DOHH2 (cell line): Measurements from ENCODE around the gene KANTR.
A peak's percentile ranks its signal among the peaks of the same experiment; 100 is the strongest.

Experiments used
- H3F3A ChIP-seq: fragments of 200-600 bp; sonication (generic), shearing (Covaris generic); 2 replicates; pipeline ENCODE4 v1.6.0; 2016; ENCODE audit warnings: antibody characterized with exemption, mild to moderate bottlenecking; ENCODE audit not compliant: control insufficient read depth, insufficient read depth
- H3K27ac ChIP-seq: fragments of 200-600 bp; sonication (generic); 2 replicates; pipeline ENCODE4 v1.5.1; 2014; ENCODE audit warnings: low read depth, mild to moderate bottlenecking, low read length, moderate library complexity
- H3K27me3 ChIP-seq: fragments of 200-600 bp; sonication (generic); 2 replicates; pipeline ENCODE4 v1.6.1; 2014; ENCODE audit warnings: mild to moderate bottlenecking, low read length, mixed read lengths; ENCODE audit not compliant: control insufficient read depth
- H3K36me3 ChIP-seq: fragments of 200-600 bp; sonication (generic); 2 replicates; pipeline ENCODE4 v1.6.1; 2014; ENCODE audit warnings: mild to moderate bottlenecking, low read length, moderate library complexity, mixed read lengths; ENCODE audit not compliant: control insufficient read depth
- H3K4me1 ChIP-seq: fragments of 200-600 bp; sonication (generic); 2 replicates; pipeline ENCODE4 v1.6.1; 2014; ENCODE audit warnings: mild to moderate bottlenecking, low read length, mixed read lengths; ENCODE audit not compliant: control insufficient read depth
- H3K4me2 ChIP-seq: fragments of 200-600 bp; sonication (generic); 2 replicates; pipeline ENCODE4 v1.6.0; 2014; ENCODE audit warnings: mild to moderate bottlenecking, low read length, moderate library complexity
- H3K4me3 ChIP-seq: fragments of 200-600 bp; sonication (generic); 2 replicates; pipeline ENCODE4 v1.5.1; 2014; ENCODE audit warnings: mild to moderate bottlenecking, low read length, mixed read lengths
- H3K79me2 ChIP-seq: fragments of 200-600 bp; sonication (generic); 2 replicates; pipeline ENCODE4 v1.6.1; 2014; ENCODE audit warnings: mild to moderate bottlenecking, low read length, mixed read lengths; ENCODE audit not compliant: control insufficient read depth
- H3K9me2 ChIP-seq: fragments of 200-600 bp; sonication (generic); replicated peaks from 2 replicates; pipeline ENCODE4 v1.6.1; 2014; ENCODE audit warnings: mild to moderate bottlenecking, low read length, mixed read lengths; ENCODE audit not compliant: control insufficient read depth
- H3K9me3 ChIP-seq: fragments of 200-600 bp; sonication (generic); 2 replicates; pipeline ENCODE4 v1.6.1; 2014; ENCODE audit warnings: antibody characterized with exemption, low read length, mixed read lengths; ENCODE audit not compliant: control insufficient read depth, insufficient read depth
- H4K20me1 ChIP-seq: fragments of 200-600 bp; sonication (generic); 2 replicates; pipeline ENCODE4 v1.6.0; 2014; ENCODE audit warnings: low read depth, mild to moderate bottlenecking, antibody characterized with exemption, low read length, moderate library complexity; ENCODE audit not compliant: control insufficient read depth, insufficient read depth
- CTCF ChIP-seq: fragments of 200-600 bp; sonication (generic); IDR thresholded peaks from one replicate; pipeline ENCODE4 v1.5.1; 2014; ENCODE audit warnings: antibody characterized with exemption, mild to moderate bottlenecking, low read depth, low read length; ENCODE audit not compliant: poor library complexity, severe bottlenecking
- EZH2phosphoT487 ChIP-seq: fragments of 200-600 bp; sonication (generic); IDR thresholded peaks from 2 replicates; pipeline ENCODE4 v1.6.1; 2017; ENCODE audit warnings: borderline replicate concordance, mild to moderate bottlenecking, antibody characterized with exemption, low read length, moderate library complexity, mixed read lengths

The KANTR gene

GRCh38 chrX:53093748-53094581 lies at the start of gene KANTR:
Gene KANTR (plus strand): TSS chrX:53094142. CDS start chrX:53124273, 30,131 bp downstream.
- peak within 1 kb of the TSS; percentile 94 for H3K4me2 ChIP-seq
- peaks cover 16% of the 10 kb centered on the region for H3K79me2 ChIP-seq
- no peaks in the 10 kb centered on the region for H3K27me3 ChIP-seq
- no peaks in the 10 kb centered on the region for H3K9me2 ChIP-seq
- no peak for TF ChIP-seq CTCF
- TF ChIP-seq EZH2phosphoT487 = no peak
- no peaks in the 10 kb centered on the region for H4K20me1 ChIP-seq
- H3K27ac ChIP-seq = peak within 1 kb of the TSS; percentile 68
- no peaks in the 10 kb centered on the region for H3K36me3 ChIP-seq
- H3K4me3 ChIP-seq = peak within 1 kb of the TSS; percentile 89
- peaks cover 3% of the 10 kb centered on the region; the same call in 1 of the 2 replicates for H3F3A ChIP-seq
- no peaks in the 10 kb centered on the region for H3K9me3 ChIP-seq
- H3K4me1 ChIP-seq = peaks cover 18% of the 10 kb centered on the region

GRCh38 chrX:53044995-53045394 lies 48.9 kb upstream of the KANTR start:
- Histone ChIP-seq H3K4me1 (no peaks in the 10 kb centered on the region), H3K4me3 (no peak overlapping the region), H3K27me3 (no peaks in the 10 kb centered on the region; the same call in none of the 2 replicates), H3F3A (no peaks in the 10 kb centered on the region), H3K9me2 (no peaks in the 10 kb centered on the region), H3K79me2 (no peaks in the 10 kb centered on the region), H4K20me1 (no peaks in the 10 kb centered on the region), H3K9me3 (no peaks in the 10 kb centered on the region), H3K27ac (no peak overlapping the region), H3K36me3 (no peaks in the 10 kb centered on the region), H3K4me2 (no peak overlapping the region)
- TF ChIP-seq CTCF = no peak
- no peak for TF ChIP-seq EZH2phosphoT487

- Histone ChIP-seq H3F3A (no peaks in the 10 kb centered on the region), H3K9me3 (no peaks in the 10 kb centered on the region), H4K20me1 (no peaks in the 10 kb centered on the region), H3K9me2 (no peaks in the 10 kb centered on the region), H3K79me2 (no peaks in the 10 kb centered on the region), H3K27ac (no peak overlapping the region), H3K4me2 (no peak overlapping the region), H3K36me3 (no peaks in the 10 kb centered on the region), H3K27me3 (no peaks in the 10 kb centered on the region), H3K4me3 (no peak overlapping the region), H3K4me1 (no peaks in the 10 kb centered on the region)
- TF ChIP-seq CTCF = peak; percentile 11
- TF ChIP-seq EZH2phosphoT487 = no peak
Measured at GRCh38 chrX:53047228-53047627, 46.7 kb upstream of the KANTR start.
